ENCODE results near the gene NEK6.
A peak's percentile ranks its signal among the peaks of the same experiment; 100 is the strongest.

Gene NEK6

GRCh38 chr9:124293718-124294506 is 36.2 kb downstream of the NEK6 start:
- no peak; the same call in 1 of the 2 replicates for TF ChIP-seq CTCF (IDR thresholded peaks at IDR 0.05; ENCODE audit: low read depth, low read length)
- no peak for DNase-seq (ENCODE audit: extremely low read depth, low read depth)

- DNase-seq (ENCODE audit: extremely low read depth, low read depth), result no peak
- TF ChIP-seq CTCF (IDR thresholded peaks at IDR 0.05; ENCODE audit: low read depth, low read length), result no peak
These were observed 37.5 kb downstream of the NEK6 start for GRCh38 chr9:124295159-124295794.

- DNase-seq (ENCODE audit: extremely low read depth, low read depth), result no peak
- no peak for TF ChIP-seq CTCF (IDR thresholded peaks at IDR 0.05; ENCODE audit: low read depth, low read length)
These were observed 38.3 kb downstream of the NEK6 start for GRCh38 chr9:124296094-124296493.

GRCh38 chr9:124296796-124297550 is 39.2 kb downstream of the NEK6 start:
- DNase-seq (ENCODE audit: extremely low read depth, low read depth), result no peak
- TF ChIP-seq CTCF (IDR thresholded peaks at IDR 0.05; ENCODE audit: low read depth, low read length), result no peak

- peak; percentile 87 for DNase-seq (ENCODE audit: extremely low read depth, low read depth)
- TF ChIP-seq CTCF (IDR thresholded peaks at IDR 0.05; ENCODE audit: low read depth, low read length), result no peak
These were observed 39.8 kb downstream of the NEK6 start for GRCh38 chr9:124297551-124297901.

- TF ChIP-seq CTCF (IDR thresholded peaks at IDR 0.05; ENCODE audit: low read depth, low read length), result no peak; the same call in 1 of the 2 replicates
- DNase-seq (ENCODE audit: extremely low read depth, low read depth), result no peak
These were observed 40.3 kb downstream of the NEK6 start for GRCh38 chr9:124297915-124298645.
